Liver (tissue), 9 donors: Measurements from ENCODE around the gene DROSHA. TPM values are rescaled to one million over a fixed set of nuclear protein-coding genes. Genes with fewer than 3 reads are reported as not detected.

Experiments
- DNase-seq: peaks from one replicate; pipeline ENCODE4 v3.0.0-alpha.2; 2017; ENCODE audit warnings: low spot score
- H3K27ac ChIP-seq, 2 donors: one replicate each; pipeline ENCODE4 v1.7.0; 2013; ENCODE audit warnings: inconsistent platforms in 2 of 2, low read length in 2 of 2, control low read depth in 1 of 2, low read depth in 1 of 2, mild to moderate bottlenecking in 1 of 2
- H3K27me3 ChIP-seq, 4 donors: one replicate each; pipeline versions ENCODE4 v1.6.1 to v1.7.0; 2013; ENCODE audit warnings: low read length in 3 of 4, inconsistent platforms in 1 of 4, mild to moderate bottlenecking in 1 of 4, moderate library complexity in 1 of 4; ENCODE audit not compliant: control insufficient read depth in 4 of 4, insufficient read depth in 4 of 4
- H3K36me3 ChIP-seq, 4 donors: one replicate each; pipeline versions ENCODE4 v1.6.1 to v1.7.0; 2013; ENCODE audit warnings: low read length in 3 of 4, mild to moderate bottlenecking in 3 of 4, low read depth in 1 of 4, moderate library complexity in 1 of 4; ENCODE audit not compliant: control insufficient read depth in 4 of 4, insufficient read depth in 3 of 4
- H3K4me1 ChIP-seq, 4 donors: one replicate each; pipeline versions ENCODE4 v1.6.1 to v1.7.0; 2013; ENCODE audit warnings: low read length in 3 of 4, mild to moderate bottlenecking in 3 of 4, moderate library complexity in 1 of 4; ENCODE audit not compliant: control insufficient read depth in 4 of 4, insufficient read depth in 4 of 4
- H3K4me3 ChIP-seq, 3 donors: one replicate each; pipeline versions ENCODE4 v1.6.1 to v1.7.0; 2013; ENCODE audit warnings: low read length in 3 of 3, control low read depth in 1 of 3, low read depth in 1 of 3, mild to moderate bottlenecking in 1 of 3
- H3K9ac ChIP-seq, 2 donors: one replicate each; pipeline ENCODE4 v1.7.0; 2013; ENCODE audit warnings: low read length in 2 of 2, mild to moderate bottlenecking in 2 of 2, moderate library complexity in 2 of 2, control low read depth in 1 of 2, low read depth in 1 of 2
- H3K9me3 ChIP-seq, 4 donors: one replicate each; pipeline versions ENCODE4 v1.6.1 to v1.7.0; 2013; ENCODE audit warnings: low read length in 3 of 4; ENCODE audit not compliant: control insufficient read depth in 4 of 4
- EGR1 ChIP-seq, 2 donors: IDR thresholded peaks; 2 replicates each; pipeline ENCODE4 v1.6.1; 2016 to 2018; ENCODE audit warnings: antibody characterized with exemption in 2 of 2, low read depth in 2 of 2
- FOXA2 ChIP-seq: IDR thresholded peaks from 2 replicates; pipeline ENCODE4 v1.6.1; 2016; ENCODE audit warnings: antibody characterized with exemption
- GABPA ChIP-seq, 2 donors: IDR thresholded peaks in 1 of 2; conservative IDR thresholded peaks in 1 of 2; 2 replicates each; pipeline ENCODE4 v1.6.1; 2016; ENCODE audit warnings: antibody characterized with exemption in 2 of 2, mild to moderate bottlenecking in 1 of 2, moderate library complexity in 1 of 2
- JUND ChIP-seq, 2 donors: IDR thresholded peaks; 2 replicates each; pipeline ENCODE4 v1.6.1; 2016; ENCODE audit warnings: antibody characterized with exemption in 2 of 2
- RAD21 ChIP-seq, 2 donors: IDR thresholded peaks; 2 replicates each; pipeline ENCODE4 v1.6.1; 2016; ENCODE audit warnings: antibody characterized with exemption in 2 of 2, mild to moderate bottlenecking in 2 of 2
- RXRA ChIP-seq, 2 donors: IDR thresholded peaks; 2 replicates each; pipeline ENCODE4 v1.6.1; 2017 to 2018; ENCODE audit warnings: antibody characterized with exemption in 2 of 2, mild to moderate bottlenecking in 1 of 2
- SP1 ChIP-seq: IDR thresholded peaks from 2 replicates; pipeline ENCODE4 v1.6.1; 2018; ENCODE audit warnings: antibody characterized with exemption, mild to moderate bottlenecking
- TAF1 ChIP-seq: conservative IDR thresholded peaks from 2 replicates; pipeline ENCODE4 v1.6.1; 2016; ENCODE audit warnings: antibody characterized with exemption, mild to moderate bottlenecking
- YY1 ChIP-seq: IDR thresholded peaks from 2 replicates; pipeline ENCODE4 v1.6.1; 2016; ENCODE audit warnings: antibody characterized with exemption, mild to moderate bottlenecking
- WGBS: extraction: QIAGEN DNeasy Blood & Tissue Kit; methylation state at CpG from one replicate; pipeline ENCODE4 v1.1.7; 2013; 5-methylcytosine and 5-hydroxymethylcytosine counted together
- polyA plus RNA-seq, 2 donors: library from polyadenylated mRNA; stranded (reverse) in 1 of 2; unstranded in 1 of 2; fragments of 200-250 nt in 1 of 2; fragments of >200 nt in 1 of 2; fragmentation: Nextera tagmentation in 1 of 2; extraction: Ambion mirVana in 1 of 2; gene quantifications; one replicate each; pipeline versions ENCODE4 v1.2.1 to v1.2.3, GENCODE V29; 2013 to 2015
- total RNA-seq, 2 donors: library from RNA; depleted of rRNA; stranded (reverse); fragments of >200 nt; gene quantifications; one replicate each; pipeline ENCODE4 v1.2.3, GENCODE V29; 2014
- TF ChIP-seq, protein P1 (sequence below): fragments of 150-350 bp; IDR thresholded peaks from 2 replicates; pipeline ENCODE4 v1.5.1; 2017; ENCODE audit warnings: improper control_type of control experiment, low read depth, low read length; ENCODE audit not compliant: missing input control
- TF ChIP-seq, protein P2 (sequence below): IDR thresholded peaks from 2 replicates; pipeline ENCODE4 v1.6.1; 2016; ENCODE audit warnings: antibody characterized with exemption
- TF ChIP-seq, protein P3 (sequence below): IDR thresholded peaks from 2 replicates; pipeline ENCODE4 v1.6.1; 2016; ENCODE audit warnings: antibody characterized with exemption, mild to moderate bottlenecking
- donor health status: healthy.
- donor health status: healthy.
- donor health status: healthy.
- donor health status: healthy.
- donor health status: healthy.

Gene DROSHA
- total and polyA plus RNA-seq, 4 donors: 8.2 to 25.4 (median 15.4) TPM

DNA sequence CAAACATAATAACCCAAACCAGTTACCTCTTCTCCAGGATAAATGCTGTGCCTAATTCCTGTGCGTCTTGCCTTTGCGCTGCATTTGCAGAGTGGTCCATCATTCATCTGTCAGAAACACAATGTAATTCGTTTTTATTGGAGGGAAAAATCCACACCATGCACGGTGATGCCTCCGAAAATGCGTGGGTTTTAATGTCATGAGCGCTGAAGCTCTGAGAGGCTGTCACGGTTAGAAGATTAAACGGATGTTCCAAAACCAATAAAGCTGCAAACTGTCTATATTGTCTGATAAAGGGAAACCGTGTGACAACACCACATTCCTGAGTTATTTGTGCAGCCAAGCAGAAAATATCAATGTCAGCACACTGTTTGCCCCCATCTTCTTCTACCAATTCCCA lies 27.4 kb downstream of the DROSHA start (continued):
- TF ChIP-seq, protein P1, sequence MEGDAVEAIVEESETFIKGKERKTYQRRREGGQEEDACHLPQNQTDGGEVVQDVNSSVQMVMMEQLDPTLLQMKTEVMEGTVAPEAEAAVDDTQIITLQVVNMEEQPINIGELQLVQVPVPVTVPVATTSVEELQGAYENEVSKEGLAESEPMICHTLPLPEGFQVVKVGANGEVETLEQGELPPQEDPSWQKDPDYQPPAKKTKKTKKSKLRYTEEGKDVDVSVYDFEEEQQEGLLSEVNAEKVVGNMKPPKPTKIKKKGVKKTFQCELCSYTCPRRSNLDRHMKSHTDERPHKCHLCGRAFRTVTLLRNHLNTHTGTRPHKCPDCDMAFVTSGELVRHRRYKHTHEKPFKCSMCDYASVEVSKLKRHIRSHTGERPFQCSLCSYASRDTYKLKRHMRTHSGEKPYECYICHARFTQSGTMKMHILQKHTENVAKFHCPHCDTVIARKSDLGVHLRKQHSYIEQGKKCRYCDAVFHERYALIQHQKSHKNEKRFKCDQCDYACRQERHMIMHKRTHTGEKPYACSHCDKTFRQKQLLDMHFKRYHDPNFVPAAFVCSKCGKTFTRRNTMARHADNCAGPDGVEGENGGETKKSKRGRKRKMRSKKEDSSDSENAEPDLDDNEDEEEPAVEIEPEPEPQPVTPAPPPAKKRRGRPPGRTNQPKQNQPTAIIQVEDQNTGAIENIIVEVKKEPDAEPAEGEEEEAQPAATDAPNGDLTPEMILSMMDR: no peak
- no peak for TF ChIP-seq JUND (IDR thresholded peaks at IDR 0.05)

DNA sequence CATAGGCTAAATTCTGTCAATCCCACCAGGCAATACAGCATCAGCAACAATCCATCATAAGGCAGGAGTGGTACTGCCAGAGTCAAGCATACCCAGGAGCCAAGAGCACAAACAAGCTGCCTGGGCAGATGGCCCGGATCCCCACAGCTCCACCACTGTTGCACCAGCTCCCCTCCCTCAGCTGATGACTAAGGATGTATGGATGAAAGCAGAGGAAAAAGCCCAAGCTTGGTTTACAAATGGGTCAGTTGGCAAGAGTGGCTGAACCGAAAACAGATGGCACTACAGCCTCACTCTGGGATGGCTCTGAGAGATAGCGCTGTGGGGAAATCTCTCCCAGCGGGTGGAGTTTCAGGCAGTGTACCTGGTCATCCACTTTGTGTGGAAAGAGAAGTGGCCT lies 29.4 kb downstream of the DROSHA start:
- Histone ChIP-seq H3K4me3 (no peak overlapping the region), H3K9me3 (no peaks in the 10 kb centered on the region), H3K36me3 (peaks cover 12 to 69% (median 44%) of the 10 kb centered on the region in 4 donors), H3K4me1 (no peaks in the 10 kb centered on the region), H3K27me3 (no peaks in the 10 kb centered on the region), H3K27ac (no peak overlapping the region), H3K9ac (no peak overlapping the region)
- no peak for DNase-seq
- TF ChIP-seq EGR1 (IDR thresholded peaks at IDR 0.05; ENCODE audit: low read depth in 2 of 2) (no peak), SP1 (no peak), RAD21 (IDR thresholded peaks at IDR 0.05) (no peak), GABPA (IDR thresholded peaks at IDR 0.05 in 1 of 2, conservative IDR thresholded peaks at IDR 0.05 in 1 of 2) (no peak)
- TF ChIP-seq, protein P2, sequence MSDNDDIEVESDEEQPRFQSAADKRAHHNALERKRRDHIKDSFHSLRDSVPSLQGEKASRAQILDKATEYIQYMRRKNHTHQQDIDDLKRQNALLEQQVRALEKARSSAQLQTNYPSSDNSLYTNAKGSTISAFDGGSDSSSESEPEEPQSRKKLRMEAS: no peak
- 97% methylated on average over 4 of the region's 4 CpGs for WGBS

DNA sequence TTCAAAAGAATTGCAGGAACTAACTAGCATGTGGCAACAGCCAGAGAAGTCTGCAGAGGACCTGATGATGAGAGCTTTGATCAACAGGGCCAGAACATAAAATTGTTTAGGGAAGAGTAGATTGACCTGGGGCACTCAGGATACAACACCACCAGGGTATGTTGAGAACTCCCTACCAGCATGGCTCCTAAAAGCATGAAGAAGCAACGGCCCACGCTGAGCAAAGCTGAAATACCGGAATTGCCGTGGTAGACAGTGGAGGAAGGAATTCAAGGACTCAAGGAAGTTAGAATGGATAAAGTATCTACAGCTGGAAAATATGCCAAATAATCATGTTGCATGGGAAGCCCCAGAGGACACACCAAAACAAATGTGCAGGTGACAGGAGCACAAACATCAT lies 31.6 kb downstream of the DROSHA start:
- no peak for DNase-seq
- 89% methylated on average over 4 of the region's 4 CpGs for WGBS
- TF ChIP-seq, protein P3, sequence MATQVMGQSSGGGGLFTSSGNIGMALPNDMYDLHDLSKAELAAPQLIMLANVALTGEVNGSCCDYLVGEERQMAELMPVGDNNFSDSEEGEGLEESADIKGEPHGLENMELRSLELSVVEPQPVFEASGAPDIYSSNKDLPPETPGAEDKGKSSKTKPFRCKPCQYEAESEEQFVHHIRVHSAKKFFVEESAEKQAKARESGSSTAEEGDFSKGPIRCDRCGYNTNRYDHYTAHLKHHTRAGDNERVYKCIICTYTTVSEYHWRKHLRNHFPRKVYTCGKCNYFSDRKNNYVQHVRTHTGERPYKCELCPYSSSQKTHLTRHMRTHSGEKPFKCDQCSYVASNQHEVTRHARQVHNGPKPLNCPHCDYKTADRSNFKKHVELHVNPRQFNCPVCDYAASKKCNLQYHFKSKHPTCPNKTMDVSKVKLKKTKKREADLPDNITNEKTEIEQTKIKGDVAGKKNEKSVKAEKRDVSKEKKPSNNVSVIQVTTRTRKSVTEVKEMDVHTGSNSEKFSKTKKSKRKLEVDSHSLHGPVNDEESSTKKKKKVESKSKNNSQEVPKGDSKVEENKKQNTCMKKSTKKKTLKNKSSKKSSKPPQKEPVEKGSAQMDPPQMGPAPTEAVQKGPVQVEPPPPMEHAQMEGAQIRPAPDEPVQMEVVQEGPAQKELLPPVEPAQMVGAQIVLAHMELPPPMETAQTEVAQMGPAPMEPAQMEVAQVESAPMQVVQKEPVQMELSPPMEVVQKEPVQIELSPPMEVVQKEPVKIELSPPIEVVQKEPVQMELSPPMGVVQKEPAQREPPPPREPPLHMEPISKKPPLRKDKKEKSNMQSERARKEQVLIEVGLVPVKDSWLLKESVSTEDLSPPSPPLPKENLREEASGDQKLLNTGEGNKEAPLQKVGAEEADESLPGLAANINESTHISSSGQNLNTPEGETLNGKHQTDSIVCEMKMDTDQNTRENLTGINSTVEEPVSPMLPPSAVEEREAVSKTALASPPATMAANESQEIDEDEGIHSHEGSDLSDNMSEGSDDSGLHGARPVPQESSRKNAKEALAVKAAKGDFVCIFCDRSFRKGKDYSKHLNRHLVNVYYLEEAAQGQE: no peak

DNA sequence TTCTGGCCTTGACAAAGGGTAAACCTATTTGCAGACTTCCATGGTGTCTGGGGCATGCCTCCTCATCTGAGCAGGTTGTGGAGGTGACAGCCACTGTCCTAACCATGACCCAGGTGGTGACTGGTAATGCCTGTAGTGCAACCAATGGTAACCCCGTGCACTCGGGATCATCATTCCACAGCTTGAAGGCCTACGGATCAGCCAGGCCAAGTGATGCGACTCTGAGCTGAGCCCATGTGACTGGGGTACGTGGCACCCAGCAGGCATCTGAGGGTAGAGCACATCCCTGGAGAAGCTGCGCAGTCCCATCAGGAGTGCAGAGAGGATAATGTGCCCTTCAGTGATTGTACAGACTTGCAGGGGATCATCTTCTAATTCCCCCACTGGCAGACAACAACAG lies 35.0 kb downstream of the DROSHA start:
- Histone ChIP-seq H3K4me3 (no peak overlapping the region), H3K9me3 (no peaks in the 10 kb centered on the region), H3K4me1 (no peaks in the 10 kb centered on the region), H3K27ac (no peak overlapping the region), H3K9ac (no peak overlapping the region), H3K36me3 (peaks cover 10 to 64% (median 37%) of the 10 kb centered on the region in 4 donors), H3K27me3 (no peaks in the 10 kb centered on the region)
- DNase-seq: no peak
- 97% methylated on average over 6 of the region's 6 CpGs for WGBS
- TF ChIP-seq RXRA (IDR thresholded peaks at IDR 0.05): no peak
- TF ChIP-seq, protein P2: no peak
- TF ChIP-seq RAD21 (IDR thresholded peaks at IDR 0.05): no peak
- no peak for TF ChIP-seq GABPA (IDR thresholded peaks at IDR 0.05 in 1 of 2, conservative IDR thresholded peaks at IDR 0.05 in 1 of 2)
- TF ChIP-seq, protein P3: no peak
- TF ChIP-seq YY1: no peak
- TF ChIP-seq SP1: no peak
- no peak for TF ChIP-seq EGR1 (IDR thresholded peaks at IDR 0.05; ENCODE audit: low read depth in 2 of 2)
- TF ChIP-seq TAF1: no peak
- TF ChIP-seq, protein P1: no peak
- TF ChIP-seq FOXA2: no peak

More for the DNA sequence above, 31.6 kb downstream of the DROSHA start:
- Histone ChIP-seq H3K27me3 (no peaks in the 10 kb centered on the region), H3K27ac (no peak overlapping the region), H3K4me3 (no peak overlapping the region), H3K4me1 (no peaks in the 10 kb centered on the region), H3K36me3 (peaks cover 13 to 79% (median 52%) of the 10 kb centered on the region in 4 donors), H3K9ac (no peak overlapping the region), H3K9me3 (no peaks in the 10 kb centered on the region)
